Measurements from ENCODE around the gene SULF2. TPM values are rescaled to one million over a fixed set of nuclear protein-coding genes. Genes with fewer than 3 reads are reported as not detected.
A peak's percentile ranks its signal among the peaks of the same experiment; 100 is the strongest.

SULF2 gene
- total RNA-seq, 1 experiment from 2014 or later, result 495 TPM

DNA sequence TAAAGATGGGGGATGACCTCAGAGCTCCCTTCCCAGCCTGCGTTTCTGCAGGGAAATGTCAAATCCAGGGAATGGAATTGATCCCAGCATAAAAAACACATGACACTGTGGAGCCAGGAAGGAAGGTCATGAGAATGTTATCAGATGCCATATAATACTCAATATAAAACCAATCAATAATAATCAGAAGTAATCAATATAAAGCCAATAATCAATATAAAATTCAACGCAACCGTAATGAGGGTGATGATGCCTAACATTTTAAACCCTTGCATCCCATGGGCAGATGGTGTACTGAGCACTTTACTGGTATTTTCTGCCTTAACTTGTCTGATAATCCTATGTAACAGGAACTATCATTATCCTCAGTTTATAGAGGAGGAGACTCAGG lies 30.1 kb upstream of the SULF2 start:
- peaks cover 54% of the 10 kb centered on the region for H3F3A ChIP-seq (ENCODE audit: insufficient read depth, low read depth)

DNA sequence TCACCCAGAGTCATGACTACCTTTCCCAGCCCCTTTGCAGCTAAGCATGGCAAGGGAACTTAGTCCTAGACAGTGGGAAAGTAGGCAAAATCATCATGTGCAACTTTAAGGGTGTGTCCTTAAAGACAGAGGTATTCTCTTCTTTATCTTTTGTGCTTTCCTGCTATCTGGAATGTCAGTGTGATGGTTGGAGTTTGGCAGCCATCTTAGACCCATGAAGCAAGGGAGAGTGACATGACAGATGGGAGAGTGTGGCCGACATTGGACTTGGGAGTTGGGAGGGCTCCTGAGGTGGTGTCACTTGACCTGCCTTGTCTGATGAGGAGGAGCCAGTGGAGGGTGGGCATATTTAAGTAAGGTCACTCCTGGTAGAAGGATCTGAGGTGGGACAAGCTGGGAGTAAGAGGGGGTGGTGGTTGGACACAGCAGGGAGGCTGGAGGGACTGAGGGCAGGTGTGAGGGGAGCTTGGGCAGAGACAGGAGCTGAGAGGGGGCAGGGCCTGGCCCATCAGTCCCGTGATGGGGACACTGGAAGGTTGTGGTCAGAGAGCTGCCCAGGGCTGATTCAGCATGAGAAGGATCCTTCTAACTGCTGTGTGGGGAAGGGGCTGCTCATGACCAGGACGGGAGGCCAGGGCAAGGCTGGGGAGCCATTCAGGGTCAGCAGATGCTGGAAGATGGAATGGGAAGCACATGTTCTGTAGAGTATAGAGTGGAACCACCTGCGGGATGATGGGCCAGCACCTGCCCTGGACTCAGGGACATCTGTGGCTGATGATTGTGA lies 29.5 kb upstream of the SULF2 start:
- peaks cover 28% of the 10 kb centered on the region for H3K9me3 ChIP-seq (ENCODE audit: insufficient read depth, low read depth)
- H3K79me2 ChIP-seq (ENCODE audit: low read depth), result peaks cover 11% of the 10 kb centered on the region; the same call in 1 of the 2 replicates
- ChIA-PET CTCF (no interaction called here), POLR2A (ENCODE audit: unreplicated experiment) (interaction anchor here (0.6 kb wide), 1 partner anchor 18 kb away, joined by 4 read pairs; no protein-coding TSS in a partner anchor)
- peaks cover 60% of the 10 kb centered on the region for H3F3A ChIP-seq (ENCODE audit: insufficient read depth, low read depth)
- peaks cover 77% of the 10 kb centered on the region for H3K4me1 ChIP-seq (replicated peaks; ENCODE audit: insufficient read depth)
- no peaks in the 10 kb centered on the region for H3K27me3 ChIP-seq (ENCODE audit: insufficient read depth, low read depth)
- DNase-seq, result no peak
- H3K4me2 ChIP-seq, result no peak overlapping the region
- H2AFZ ChIP-seq, result no peak overlapping the region
- H3K27ac ChIP-seq, result peak overlapping the region; percentile 58
- BruUV-seq (replicated peaks), result no TSS peak
- intact Hi-C loops (cut with micrococcal nuclease; ENCODE audit: unreplicated experiment), result loop anchor here (5.0 kb wide), 1 partner anchor 42 kb away; no protein-coding TSS in a partner anchor
- no peak for TF ChIP-seq EZH2 (IDR thresholded peaks at IDR 0.05; ENCODE audit: low read depth)
- TF ChIP-seq, protein P1, sequence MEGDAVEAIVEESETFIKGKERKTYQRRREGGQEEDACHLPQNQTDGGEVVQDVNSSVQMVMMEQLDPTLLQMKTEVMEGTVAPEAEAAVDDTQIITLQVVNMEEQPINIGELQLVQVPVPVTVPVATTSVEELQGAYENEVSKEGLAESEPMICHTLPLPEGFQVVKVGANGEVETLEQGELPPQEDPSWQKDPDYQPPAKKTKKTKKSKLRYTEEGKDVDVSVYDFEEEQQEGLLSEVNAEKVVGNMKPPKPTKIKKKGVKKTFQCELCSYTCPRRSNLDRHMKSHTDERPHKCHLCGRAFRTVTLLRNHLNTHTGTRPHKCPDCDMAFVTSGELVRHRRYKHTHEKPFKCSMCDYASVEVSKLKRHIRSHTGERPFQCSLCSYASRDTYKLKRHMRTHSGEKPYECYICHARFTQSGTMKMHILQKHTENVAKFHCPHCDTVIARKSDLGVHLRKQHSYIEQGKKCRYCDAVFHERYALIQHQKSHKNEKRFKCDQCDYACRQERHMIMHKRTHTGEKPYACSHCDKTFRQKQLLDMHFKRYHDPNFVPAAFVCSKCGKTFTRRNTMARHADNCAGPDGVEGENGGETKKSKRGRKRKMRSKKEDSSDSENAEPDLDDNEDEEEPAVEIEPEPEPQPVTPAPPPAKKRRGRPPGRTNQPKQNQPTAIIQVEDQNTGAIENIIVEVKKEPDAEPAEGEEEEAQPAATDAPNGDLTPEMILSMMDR (conservative IDR thresholded peaks at IDR 0.05), result no peak
- no peak overlapping the region for H3K4me3 ChIP-seq
- H4K20me1 ChIP-seq (ENCODE audit: insufficient read depth), result no peaks in the 10 kb centered on the region
- H3K9me2 ChIP-seq (ENCODE audit: insufficient read depth), result no peaks in the 10 kb centered on the region
- peaks cover 11% of the 10 kb centered on the region for H3K36me3 ChIP-seq (ENCODE audit: low read depth)

More for the DNA sequence above, 30.1 kb upstream of the SULF2 start:
- no peaks in the 10 kb centered on the region for H3K9me2 ChIP-seq (ENCODE audit: insufficient read depth)
- no peak overlapping the region for H3K4me2 ChIP-seq
- H3K27me3 ChIP-seq (ENCODE audit: insufficient read depth, low read depth), result no peaks in the 10 kb centered on the region
- H3K4me3 ChIP-seq, result no peak overlapping the region
- H3K4me1 ChIP-seq (replicated peaks; ENCODE audit: insufficient read depth), result peaks cover 77% of the 10 kb centered on the region
- no peak overlapping the region for H2AFZ ChIP-seq
- H4K20me1 ChIP-seq (ENCODE audit: insufficient read depth), result no peaks in the 10 kb centered on the region
- peaks cover 28% of the 10 kb centered on the region for H3K9me3 ChIP-seq (ENCODE audit: insufficient read depth, low read depth)
- peaks cover 11% of the 10 kb centered on the region; the same call in 1 of the 2 replicates for H3K79me2 ChIP-seq (ENCODE audit: low read depth)
- ChIA-PET POLR2A (ENCODE audit: unreplicated experiment) (no interaction called here), CTCF (no interaction called here)
- DNase-seq, result no peak
- intact Hi-C loops (cut with micrococcal nuclease; ENCODE audit: unreplicated experiment), result loop anchor here (5.0 kb wide), 1 partner anchor 42 kb away; no protein-coding TSS in a partner anchor
- peaks cover 11% of the 10 kb centered on the region for H3K36me3 ChIP-seq (ENCODE audit: low read depth)
- no peak overlapping the region for H3K27ac ChIP-seq
- no TSS peak for BruUV-seq (replicated peaks)
- no peak for TF ChIP-seq EZH2 (IDR thresholded peaks at IDR 0.05; ENCODE audit: low read depth)
- TF ChIP-seq, protein P1 (conservative IDR thresholded peaks at IDR 0.05), result no peak

DNA sequence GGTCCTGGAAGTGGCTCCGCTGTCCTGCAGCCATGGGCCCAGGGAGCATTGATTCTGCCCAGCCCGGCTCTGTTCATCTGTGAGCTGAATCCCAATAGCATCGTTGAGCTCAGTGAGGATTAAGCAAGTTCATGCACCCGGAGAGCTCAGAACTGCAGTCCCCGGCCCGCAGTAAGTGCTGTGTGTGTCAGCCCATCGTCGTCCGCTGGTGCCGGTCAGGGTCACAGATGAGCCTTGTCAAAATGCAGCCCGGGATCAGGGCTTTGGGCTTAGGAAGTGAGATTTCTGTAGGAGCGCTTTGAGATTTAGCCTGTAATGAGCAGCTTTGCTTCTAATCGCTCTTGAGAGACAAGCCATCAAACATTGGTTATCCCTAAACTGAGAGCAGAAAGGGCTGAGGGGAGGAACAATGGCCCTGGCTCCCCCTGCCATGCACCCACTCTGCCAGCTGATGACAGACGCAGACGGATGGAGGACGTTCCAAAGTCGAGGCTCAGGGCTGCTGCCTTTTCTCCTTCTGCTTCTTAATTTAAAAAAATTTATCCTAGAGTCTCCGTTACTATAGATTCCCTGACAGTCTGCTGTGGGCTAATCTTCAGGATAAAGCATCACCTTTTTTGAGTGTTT lies 25.6 kb upstream of the SULF2 start:
- CTCF ChIA-PET, result interaction anchor here (0.6 kb wide), 1 partner anchor 30 kb away, joined by 4 read pairs; no protein-coding TSS in a partner anchor
- intact Hi-C loops (cut with micrococcal nuclease; ENCODE audit: unreplicated experiment), result no loop called here

More for the DNA sequence above, 25.6 kb upstream of the SULF2 start:
- peak overlapping the region; percentile 95 for H3K27ac ChIP-seq
- peak overlapping the region; percentile 31; the same call in 1 of the 2 replicates for H3K4me3 ChIP-seq
- peaks cover 31% of the 10 kb centered on the region for H3K9me3 ChIP-seq (ENCODE audit: insufficient read depth, low read depth)
- no peak overlapping the region for H2AFZ ChIP-seq
- POLR2A ChIA-PET (ENCODE audit: unreplicated experiment), result interaction anchor here (0.6 to 0.7 kb wide), 2 partner anchors 19 to 37 kb away, joined by 3 to 5 read pairs; no protein-coding TSS in a partner anchor
- H3K9me2 ChIP-seq (ENCODE audit: insufficient read depth), result no peaks in the 10 kb centered on the region
- H3K27me3 ChIP-seq (ENCODE audit: insufficient read depth, low read depth), result no peaks in the 10 kb centered on the region
- no peak for TF ChIP-seq EZH2 (IDR thresholded peaks at IDR 0.05; ENCODE audit: low read depth)
- TF ChIP-seq, protein P1 (conservative IDR thresholded peaks at IDR 0.05), result no peak
- peaks cover 78% of the 10 kb centered on the region for H3K4me1 ChIP-seq (replicated peaks; ENCODE audit: insufficient read depth)
- DNase-seq, result no peak
- H3K79me2 ChIP-seq (ENCODE audit: low read depth), result peaks cover 17% of the 10 kb centered on the region; the same call in 1 of the 2 replicates
- H3K4me2 ChIP-seq, result peak overlapping the region; percentile 71
- peaks cover 65% of the 10 kb centered on the region for H3F3A ChIP-seq (ENCODE audit: insufficient read depth, low read depth)
- H4K20me1 ChIP-seq (ENCODE audit: insufficient read depth), result no peaks in the 10 kb centered on the region
- no TSS peak for BruUV-seq (replicated peaks)
- H3K36me3 ChIP-seq (ENCODE audit: low read depth), result peaks cover 12% of the 10 kb centered on the region

Measured in PC-9 (cell line).